ENCODE data around the gene VSIG8.

VSIG8 gene

DNA sequence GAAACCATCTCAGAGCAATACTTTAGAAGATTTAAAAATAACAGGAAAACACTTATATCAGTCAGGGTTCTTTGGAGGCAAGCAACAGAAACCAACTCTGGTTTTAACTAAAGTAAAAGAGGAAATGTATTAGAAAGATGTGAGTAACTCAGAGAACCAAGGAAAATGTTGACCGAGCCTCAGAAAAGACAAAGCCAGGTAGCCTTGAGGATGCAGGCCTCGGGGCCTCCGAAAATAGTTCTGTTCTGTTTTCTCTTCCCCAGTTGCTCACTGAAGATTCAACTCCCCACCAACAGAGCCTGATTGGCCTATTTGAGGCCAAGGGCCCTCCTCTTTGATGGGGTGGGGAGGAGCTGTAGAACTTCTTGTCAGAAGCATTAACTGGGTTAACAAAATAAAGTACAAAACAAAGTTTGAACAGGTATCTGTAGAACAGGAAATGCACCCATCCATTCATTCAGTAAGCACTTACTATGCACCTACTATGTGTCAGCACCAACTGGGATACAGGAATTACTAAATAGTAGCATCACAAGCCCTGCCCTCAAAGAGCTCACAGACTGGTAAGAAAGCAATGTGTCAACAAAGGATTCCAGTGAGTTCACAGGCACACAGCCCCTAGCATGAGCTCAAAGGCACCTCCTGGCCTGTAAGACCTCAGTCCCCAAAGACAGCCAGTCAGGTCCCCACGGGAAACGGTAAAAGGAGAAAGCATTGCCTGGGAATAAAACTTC lies 23.2 kb downstream of the VSIG8 start:
- H3K4me3 ChIP-seq (ENCODE audit: low read depth, low read length) = no peak overlapping the region
- TF ChIP-seq CTCF (IDR thresholded peaks at IDR 0.05; ENCODE audit: low read depth, low read length) = no peak

GRCh38 chr1:159838715-159839114 lies 23.7 kb downstream of the VSIG8 start:
- no peak for TF ChIP-seq CTCF (IDR thresholded peaks at IDR 0.05; ENCODE audit: low read depth, low read length)
- H3K4me3 ChIP-seq (ENCODE audit: low read depth, low read length) = no peak overlapping the region

- TF ChIP-seq CTCF (IDR thresholded peaks at IDR 0.05; ENCODE audit: low read depth, low read length) = no peak
- no peak overlapping the region for H3K4me3 ChIP-seq (ENCODE audit: low read depth, low read length)
Measured at GRCh38 chr1:159835862-159836525, 26.5 kb downstream of the VSIG8 start.

DNA sequence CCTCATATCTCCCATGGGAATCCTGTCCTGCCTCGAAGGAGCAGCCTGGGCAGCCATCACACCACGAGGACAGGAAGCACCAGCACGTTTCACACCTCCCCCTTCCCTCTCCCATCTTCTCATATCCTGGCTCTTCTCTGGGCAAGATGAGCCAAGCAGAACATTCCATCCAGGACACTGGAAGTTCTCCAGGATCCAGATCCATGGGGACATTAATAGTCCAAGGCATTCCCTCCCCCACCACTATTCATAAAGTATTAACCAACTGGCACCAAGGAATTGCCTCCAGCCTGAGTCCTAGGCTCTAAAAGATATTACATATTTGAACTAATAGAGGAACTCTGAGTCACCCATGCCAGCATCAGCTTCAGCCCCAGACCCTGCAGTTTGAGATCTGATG lies 27.1 kb downstream of the VSIG8 start:
- no peak overlapping the region for H3K4me3 ChIP-seq (ENCODE audit: low read depth, low read length)
- no peak for TF ChIP-seq CTCF (IDR thresholded peaks at IDR 0.05; ENCODE audit: low read depth, low read length)

DNA sequence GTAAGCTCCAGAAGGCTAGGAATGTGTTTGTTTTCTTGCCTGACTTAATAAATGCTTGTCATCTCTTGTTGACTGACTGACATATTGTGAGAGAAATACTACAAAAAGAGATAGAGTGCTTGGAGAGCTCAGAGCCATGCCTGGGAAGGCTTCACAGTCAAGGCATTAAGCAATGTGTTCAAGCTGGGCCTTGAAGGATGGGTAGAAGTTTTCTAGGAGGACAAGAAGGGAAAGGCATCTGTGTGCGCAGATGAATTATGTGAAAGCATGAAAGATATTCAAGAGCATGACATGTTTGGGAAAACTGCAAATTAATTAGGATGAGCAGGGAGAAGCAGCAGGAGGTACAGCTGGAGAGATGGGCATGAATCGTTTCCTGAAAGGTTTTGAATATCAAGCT lies 30.1 kb downstream of the VSIG8 start:
- no peak for TF ChIP-seq CTCF (IDR thresholded peaks at IDR 0.05; ENCODE audit: low read depth, low read length)
- H3K4me3 ChIP-seq (ENCODE audit: low read depth, low read length) = no peak overlapping the region

GRCh38 chr1:159831412-159832141 lies 30.9 kb downstream of the VSIG8 start:
- no peak overlapping the region for H3K4me3 ChIP-seq (ENCODE audit: low read depth, low read length)
- no peak for TF ChIP-seq CTCF (IDR thresholded peaks at IDR 0.05; ENCODE audit: low read depth, low read length)

- no peak for TF ChIP-seq CTCF (IDR thresholded peaks at IDR 0.05; ENCODE audit: low read depth, low read length)
- no peak overlapping the region for H3K4me3 ChIP-seq (ENCODE audit: low read depth, low read length)
Measured at GRCh38 chr1:159830722-159831121, 31.7 kb downstream of the VSIG8 start.

All from WI38 (cell line).